Smooth muscle cell of the umbilical artery (primary cell): ENCODE results near the gene MRE11. TPM values are rescaled to one million over a fixed set of nuclear protein-coding genes. Genes with fewer than 3 reads are reported as not detected.

Experiments used
- total RNA-seq: library from RNA; depleted of rRNA; stranded (reverse); fragments of >200 nt; gene quantifications from 2 replicates; pipeline ENCODE4 v1.2.3, GENCODE V29; 2014

The MRE11 gene
- 8.9 and 11.0 TPM in 2 replicates for total RNA-seq

DNA sequence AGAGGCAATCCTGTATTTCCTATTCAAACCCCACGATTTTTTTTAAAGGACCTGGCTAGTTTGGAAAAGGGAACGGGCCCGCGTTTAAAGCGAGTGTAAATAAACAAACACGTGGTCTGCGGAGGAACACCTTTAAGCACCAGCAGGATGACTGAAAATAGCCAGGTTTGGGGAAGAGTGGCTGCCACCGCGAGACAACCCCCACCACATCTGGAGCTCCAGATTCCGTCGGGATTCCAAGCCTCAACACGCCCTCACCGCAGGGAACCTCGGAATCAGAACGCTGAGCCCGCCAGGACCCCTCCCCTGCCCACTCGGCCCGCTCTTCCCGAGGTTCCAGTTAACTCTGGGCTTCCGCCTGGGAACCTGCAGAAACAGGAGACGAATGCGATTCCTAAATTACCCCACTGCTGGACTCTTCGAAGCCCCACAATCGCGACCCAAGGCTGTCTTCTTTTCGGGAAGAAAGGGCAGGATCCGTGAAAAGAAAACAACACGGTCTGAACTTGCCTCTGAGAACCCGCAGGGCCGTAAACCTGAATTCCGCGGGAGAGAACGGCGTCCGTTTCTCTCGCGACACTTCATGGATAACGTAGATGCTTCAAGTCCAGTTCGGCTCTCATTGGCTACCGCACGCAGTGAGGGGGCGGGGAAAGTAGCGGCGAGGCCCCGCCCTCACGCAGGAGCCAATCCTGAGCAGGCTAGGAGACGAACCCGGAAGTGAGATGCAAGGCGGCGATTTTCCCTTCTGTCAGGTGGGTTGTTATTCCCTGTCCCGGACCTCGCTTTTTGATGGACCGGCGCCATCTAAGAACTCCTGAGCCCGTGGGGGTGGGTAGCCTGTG, at the start of gene MRE11, which contains the start of gene ANKRD49:
TSS of gene MRE11 (minus strand) at position 564 of the 845 bp plus-strand sequence. CDS start 1,043 bp downstream, outside the sequence.
TSS of gene ANKRD49 (plus strand) at position 704 of the 845 bp plus-strand sequence. CDS start 2,710 bp downstream, outside the sequence.

DNA sequence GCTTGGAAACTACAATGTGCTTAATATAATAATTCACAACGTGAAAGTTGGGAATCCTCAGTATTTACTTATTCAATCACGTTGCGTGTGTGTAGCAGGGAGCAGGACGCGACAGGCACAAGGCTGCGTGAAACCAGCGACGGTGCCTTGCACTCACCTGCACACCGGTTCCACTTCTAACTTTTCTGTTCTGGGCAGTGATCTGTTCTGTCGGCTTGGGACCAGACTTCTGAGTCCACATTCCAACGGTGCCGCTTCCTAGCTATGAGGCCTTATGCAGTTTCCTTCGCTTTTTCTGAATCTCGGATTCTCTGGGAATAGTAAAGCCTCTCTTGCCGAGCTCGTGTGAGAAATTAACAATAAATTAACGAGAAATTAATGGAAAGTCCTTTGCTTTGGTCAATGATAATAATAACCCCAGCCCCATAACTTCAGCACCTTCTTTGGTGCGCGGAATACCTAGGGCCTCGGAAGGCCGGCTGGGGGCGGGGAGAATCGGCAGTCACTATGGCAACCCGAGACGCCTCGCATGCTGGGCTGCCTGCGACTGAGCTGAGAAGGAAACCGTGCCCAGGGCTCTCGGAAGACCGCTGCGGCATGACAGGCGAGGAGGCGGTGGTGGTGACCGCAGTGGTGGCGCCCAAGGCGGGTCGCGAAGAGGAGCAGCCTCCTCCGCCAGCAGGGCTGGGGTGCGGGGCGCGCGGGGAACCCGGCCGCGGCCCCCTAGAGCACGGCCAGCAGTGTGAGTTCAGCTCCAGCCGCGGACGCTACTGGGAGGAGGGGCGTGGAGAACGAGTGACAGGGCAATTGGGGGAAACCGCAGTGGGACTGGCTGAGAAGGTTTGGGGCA, 18.5 kb upstream of the MRE11 start, which contains the start of gene C11orf97:
TSS of gene C11orf97 (plus strand) at position 530 of the 850 bp plus-strand sequence. CDS start at position 598, 68 bp downstream.

DNA sequence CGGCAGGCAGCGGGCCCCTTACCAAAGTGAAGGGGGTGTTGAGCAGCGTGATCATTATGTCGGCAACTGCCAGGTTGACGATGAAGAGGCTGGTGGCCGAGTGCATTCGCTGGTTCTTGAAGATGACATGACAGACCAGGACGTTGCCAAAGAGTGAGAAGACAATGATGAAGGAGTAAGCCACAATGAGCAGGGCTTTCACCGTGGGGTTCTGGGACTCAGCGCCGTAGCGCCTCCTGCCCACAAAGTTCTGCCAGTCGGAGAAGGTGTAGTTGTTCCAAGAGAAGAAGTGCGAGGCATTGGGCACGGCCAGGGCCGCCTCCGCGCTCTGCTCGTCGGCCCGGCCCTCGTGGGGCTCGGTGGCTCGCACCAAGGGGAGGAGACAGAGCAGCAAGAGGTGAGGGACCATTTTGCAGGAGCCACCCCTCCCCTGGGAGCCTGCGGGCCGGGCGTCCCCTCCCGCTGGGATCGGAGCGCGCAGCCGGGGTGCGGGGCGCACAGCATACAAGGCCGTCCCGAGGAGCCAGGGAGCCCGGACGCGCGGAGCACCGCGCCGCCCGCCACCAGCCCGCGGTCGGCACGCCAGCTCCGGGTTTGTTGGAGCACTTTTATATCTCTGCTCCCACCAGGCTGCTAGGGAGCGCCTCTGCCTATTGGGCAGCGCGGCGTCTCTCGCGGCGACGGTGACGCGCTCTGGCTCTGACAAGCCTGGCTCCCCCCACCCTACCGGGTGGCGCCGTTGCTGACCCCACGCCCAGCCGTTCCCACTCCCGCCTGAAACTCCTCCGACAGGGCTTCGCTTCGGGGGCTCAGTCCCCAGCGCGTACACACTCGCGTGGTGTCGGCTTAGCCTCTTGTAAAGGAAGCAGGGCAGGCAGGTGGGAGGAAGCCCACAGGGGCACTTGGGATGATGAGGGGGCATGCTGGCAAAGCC, 92.5 kb downstream of the MRE11 start, which contains the start of gene GPR83:
TSS of gene GPR83 (minus strand) at position 581 of the 934 bp plus-strand sequence. CDS start at position 409, 172 bp downstream.

Other genes starting within 250 kb of the MRE11 start
- 0.37 TPM in 1 of 2 replicates, not detected in the other for gene IZUMO1R, start 189.3 kb downstream of the MRE11 start, total RNA-seq
- gene GPR83, start 92.4 kb downstream of the MRE11 start, total RNA-seq = under 0.01 and 0.09 TPM in 2 replicates
- 11.0 and 16.6 TPM in 2 replicates for gene ANKRD49, start 140 bp upstream of the MRE11 start, total RNA-seq
- not detected in 2 replicates for gene C11orf97, start 18.6 kb upstream of the MRE11 start, total RNA-seq
- gene FUT4, start 50.1 kb upstream of the MRE11 start, total RNA-seq = 4.8 and 6.1 TPM in 2 replicates
- 0.89 and 2.5 TPM in 2 replicates for gene PIWIL4, start 73.5 kb upstream of the MRE11 start, total RNA-seq